Activated CD8-positive, alpha-beta memory T cell treated with anti-CD3 and anti-CD28 coated beads, Interleukin-2, amount 10 ng/mL, durations not matched to agents 7 days and 5 days (primary cell): Measurements from ENCODE around the gene NRAS. TPM values are rescaled to one million over a fixed set of nuclear protein-coding genes. Genes with fewer than 3 reads are reported as not detected.

ENCODE experiments used
- ATAC-seq: fragments of 150-1000 bp; cut with Tn5 transposase; one replicate; pipeline ENCODE4 v1.10.0; 2021; ENCODE audit warnings: moderate library complexity
- CTCF ChIA-PET: fragments of 350-600 bp; sonication (Branson Sonifier 250); formaldehyde crosslinking; loops from one replicate; lab custom pipeline; 2021; ENCODE audit warnings: antibody characterized with exemption; lab: Charles Lee
- DNase-seq: peaks from one replicate; pipeline ENCODE4 v3.0.0-alpha.2; 2020
- H3K27ac Mint-ChIP-seq: one replicate; pipeline ENCODE4 v1.8.0; 2021; ENCODE audit warnings: mild to moderate bottlenecking, mixed read lengths
- H3K27me3 Mint-ChIP-seq: one replicate; pipeline ENCODE4 v1.8.0; 2021; ENCODE audit warnings: mixed read lengths
- H3K36me3 Mint-ChIP-seq: one replicate; pipeline ENCODE4 v1.8.0; 2021; ENCODE audit warnings: mild to moderate bottlenecking, mixed read lengths
- H3K4me1 Mint-ChIP-seq: one replicate; pipeline ENCODE4 v1.8.0; 2021; ENCODE audit warnings: mixed read lengths
- H3K4me3 Mint-ChIP-seq: one replicate; pipeline ENCODE4 v1.8.0; 2021; ENCODE audit warnings: mild to moderate bottlenecking, moderate library complexity, mixed read lengths
- H3K9me3 Mint-ChIP-seq: one replicate; pipeline ENCODE4 v1.8.0; 2022; ENCODE audit warnings: low read depth, mixed read lengths
- total RNA-seq, 2 experiments: library from RNA; stranded (reverse); gene quantifications; one replicate each; pipeline ENCODE4 v1.2.3, GENCODE V29; 2021

NRAS gene
- total RNA-seq, 2 experiments from 2014 or later = 39.7 to 58.7 TPM

GRCh38 chr1:114666954-114667353 lies 49.6 kb downstream of the NRAS start:
- Mint-ChIP-seq H3K9me3 (no peaks in the 10 kb centered on the region), H3K36me3 (no peaks in the 10 kb centered on the region), H3K27ac (no peak overlapping the region), H3K4me1 (peaks cover 12% of the 10 kb centered on the region), H3K4me3 (no peak overlapping the region), H3K27me3 (peaks cover 28% of the 10 kb centered on the region)
- no peak for DNase-seq
- ATAC-seq = no peak
- CTCF ChIA-PET = interaction anchor here (1.4 kb wide), 1 partner anchor 320 kb away, joined by 6 read pairs; no protein-coding TSS in a partner anchor

GRCh38 chr1:114660238-114660637 lies 56.3 kb downstream of the NRAS start:
- Mint-ChIP-seq H3K36me3 (no peaks in the 10 kb centered on the region), H3K4me1 (no peaks in the 10 kb centered on the region)
- no peak for ATAC-seq

More at GRCh38 chr1:114660238-114660637, 56.3 kb downstream of the NRAS start:
- Mint-ChIP-seq H3K27me3 (peaks cover 27% of the 10 kb centered on the region), H3K4me3 (no peak overlapping the region), H3K27ac (no peak overlapping the region), H3K9me3 (no peaks in the 10 kb centered on the region)
- CTCF ChIA-PET = no interaction called here
- DNase-seq = no peak

Other genes with a start within 250 kb of the NRAS start
- 10 to 100 TPM; 39.0 to 40.1 TPM for gene TRIM33, start 205.6 kb downstream of the NRAS start, total RNA-seq
- 10 to 100 TPM; 36.3 to 44.1 TPM for gene BCAS2, start 135.2 kb downstream of the NRAS start, total RNA-seq
- under 1 TPM; 0.29 to 0.35 TPM for gene DENND2C, start 46.7 kb downstream of the NRAS start, total RNA-seq
- gene AMPD1, start 21.2 kb downstream of the NRAS start, total RNA-seq = not detected
- 100 to 1,000 TPM; 331 to 410 TPM for gene CSDE1, start 41.2 kb upstream of the NRAS start, total RNA-seq
- 10 to 100 TPM; 62.7 to 71.0 TPM for gene SIKE1, start 63.9 kb upstream of the NRAS start, total RNA-seq
- not detected for gene SYCP1, start 138.1 kb upstream of the NRAS start, total RNA-seq